22Rv1 (cell line): ENCODE results near the gene BTBD17.

ENCODE experiments used
- CTCF ChIP-seq: fragments of 450-650 bp; IDR thresholded peaks from 2 replicates; pipeline ENCODE4 v1.5.1; 2017; ENCODE audit warnings: mild to moderate bottlenecking
- ZFX ChIP-seq: fragments of 450-650 bp; IDR thresholded peaks from 2 replicates; pipeline ENCODE4 v1.6.1; 2017; ENCODE audit warnings: antibody characterized with exemption, borderline replicate concordance

DNA sequence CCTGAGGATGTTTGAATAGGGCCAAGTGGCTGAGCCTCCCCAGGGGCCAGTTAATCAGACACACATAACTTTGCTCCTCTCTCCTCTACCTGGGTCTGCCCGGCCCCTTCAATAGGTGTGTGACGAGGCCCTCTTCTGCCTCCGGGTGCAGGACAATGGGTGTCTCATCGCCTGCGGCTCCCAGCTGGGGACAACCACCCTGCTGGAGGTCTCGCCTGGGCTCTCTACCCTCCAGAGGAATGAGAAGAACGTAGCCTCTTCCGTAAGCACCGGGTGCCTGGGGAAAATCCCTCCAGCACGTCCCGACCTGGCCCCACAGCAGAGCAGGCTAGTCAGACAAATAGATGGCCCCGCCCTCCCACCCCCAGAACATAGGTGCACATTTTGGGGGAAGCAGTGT lies 51.8 kb downstream of the BTBD17 start:
- TF ChIP-seq CTCF (no peak), ZFX (no peak)
